Liver (tissue), 3 donors: ENCODE data around the gene MOSPD2.

Experiments
- FOXA2 ChIP-seq: IDR thresholded peaks from 2 replicates; pipeline ENCODE4 v1.6.1; 2016; ENCODE audit warnings: antibody characterized with exemption
- JUND ChIP-seq, 2 donors: IDR thresholded peaks; 2 replicates each; pipeline ENCODE4 v1.6.1; 2016; ENCODE audit warnings: antibody characterized with exemption in 2 of 2
- SP1 ChIP-seq: IDR thresholded peaks from 2 replicates; pipeline ENCODE4 v1.6.1; 2018; ENCODE audit warnings: antibody characterized with exemption, mild to moderate bottlenecking
- TF ChIP-seq, protein P1 (sequence below): fragments of 150-350 bp; IDR thresholded peaks from 2 replicates; pipeline ENCODE4 v1.5.1; 2017; ENCODE audit warnings: improper control_type of control experiment, low read depth, low read length; ENCODE audit not compliant: missing input control
- TF ChIP-seq, protein P2 (sequence below): IDR thresholded peaks from 2 replicates; pipeline ENCODE4 v1.6.1; 2016; ENCODE audit warnings: antibody characterized with exemption
- donor health status: healthy.
- donor health status: healthy.

DNA sequence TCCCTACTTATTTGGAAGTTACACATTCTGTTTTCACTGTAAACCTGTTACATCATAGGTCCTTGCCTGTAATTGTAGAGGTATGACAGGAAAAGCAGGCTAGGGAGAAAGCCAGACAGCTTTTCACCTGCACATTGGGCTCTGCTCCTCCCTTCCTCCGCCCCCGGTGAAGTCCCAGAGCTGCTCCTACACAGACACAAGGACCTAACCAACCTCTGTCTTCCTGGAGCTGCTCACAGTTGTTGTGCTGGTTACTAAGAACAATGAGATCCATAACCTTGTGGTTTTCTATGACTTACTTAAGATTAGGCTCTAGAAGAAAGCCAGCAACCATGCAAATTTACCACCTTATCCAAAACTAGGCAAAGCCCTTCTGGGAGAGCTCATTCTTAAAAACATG lies 40.0 kb downstream of the MOSPD2 start:
- TF ChIP-seq, protein P1, sequence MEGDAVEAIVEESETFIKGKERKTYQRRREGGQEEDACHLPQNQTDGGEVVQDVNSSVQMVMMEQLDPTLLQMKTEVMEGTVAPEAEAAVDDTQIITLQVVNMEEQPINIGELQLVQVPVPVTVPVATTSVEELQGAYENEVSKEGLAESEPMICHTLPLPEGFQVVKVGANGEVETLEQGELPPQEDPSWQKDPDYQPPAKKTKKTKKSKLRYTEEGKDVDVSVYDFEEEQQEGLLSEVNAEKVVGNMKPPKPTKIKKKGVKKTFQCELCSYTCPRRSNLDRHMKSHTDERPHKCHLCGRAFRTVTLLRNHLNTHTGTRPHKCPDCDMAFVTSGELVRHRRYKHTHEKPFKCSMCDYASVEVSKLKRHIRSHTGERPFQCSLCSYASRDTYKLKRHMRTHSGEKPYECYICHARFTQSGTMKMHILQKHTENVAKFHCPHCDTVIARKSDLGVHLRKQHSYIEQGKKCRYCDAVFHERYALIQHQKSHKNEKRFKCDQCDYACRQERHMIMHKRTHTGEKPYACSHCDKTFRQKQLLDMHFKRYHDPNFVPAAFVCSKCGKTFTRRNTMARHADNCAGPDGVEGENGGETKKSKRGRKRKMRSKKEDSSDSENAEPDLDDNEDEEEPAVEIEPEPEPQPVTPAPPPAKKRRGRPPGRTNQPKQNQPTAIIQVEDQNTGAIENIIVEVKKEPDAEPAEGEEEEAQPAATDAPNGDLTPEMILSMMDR = no peak
- TF ChIP-seq FOXA2 (no peak), JUND (IDR thresholded peaks at IDR 0.05) (no peak), SP1 (no peak)
- TF ChIP-seq, protein P2, sequence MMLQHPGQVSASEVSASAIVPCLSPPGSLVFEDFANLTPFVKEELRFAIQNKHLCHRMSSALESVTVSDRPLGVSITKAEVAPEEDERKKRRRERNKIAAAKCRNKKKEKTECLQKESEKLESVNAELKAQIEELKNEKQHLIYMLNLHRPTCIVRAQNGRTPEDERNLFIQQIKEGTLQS = no peak
